ENCODE data around the gene MRPL14. TPM values are rescaled to one million over a fixed set of nuclear protein-coding genes. Genes with fewer than 3 reads are reported as not detected.
A peak's percentile ranks its signal among the peaks of the same experiment; 100 is the strongest.

MRPL14 gene
- total and polyA plus RNA-seq, 9 of the 15 experiments (the other 6 are each of a cell fraction or from before 2014, with no cell fraction given): 126 to 424 (median 165) TPM

DNA sequence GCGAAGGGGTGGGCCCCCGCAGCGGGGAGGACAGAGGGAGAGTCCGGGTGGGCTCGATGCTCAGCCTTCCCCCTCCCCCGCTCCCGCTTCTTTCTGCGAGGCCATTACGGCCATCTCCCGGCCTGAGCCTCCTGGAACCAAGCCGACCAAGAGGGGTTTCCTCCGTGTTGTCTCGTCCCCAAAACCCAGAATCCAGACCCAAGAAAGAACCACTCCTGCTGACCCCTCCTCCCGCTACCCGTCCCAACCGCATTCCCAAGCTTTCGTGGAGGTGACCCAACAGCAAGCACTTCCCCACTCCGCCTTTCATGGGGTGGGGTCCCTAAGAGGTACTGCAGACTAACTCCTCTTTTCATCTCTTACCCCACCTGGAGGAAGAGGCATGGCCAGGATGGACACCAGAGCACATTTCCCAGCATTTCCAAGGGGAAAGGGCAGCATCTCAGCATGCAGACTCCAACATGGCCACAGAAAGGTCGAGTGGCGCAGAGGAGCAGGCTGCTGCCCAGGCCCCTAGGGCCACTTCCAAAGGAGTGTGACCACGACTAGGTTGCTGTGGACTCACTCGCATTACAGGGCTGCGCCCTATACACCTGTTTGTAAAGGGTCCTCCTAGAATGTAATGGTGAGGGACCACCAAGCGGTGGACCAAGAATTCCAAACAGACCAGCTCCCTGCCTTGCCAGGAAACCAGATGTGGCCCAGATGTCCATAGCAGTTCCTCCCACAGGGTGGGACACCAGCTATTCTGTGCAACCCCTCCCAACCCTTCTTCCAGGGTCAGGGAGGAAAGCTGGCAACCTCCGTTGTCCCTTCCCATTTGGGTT, 53.4 kb downstream of the MRPL14 start (continued):
- TF ChIP-seq, protein P1, sequence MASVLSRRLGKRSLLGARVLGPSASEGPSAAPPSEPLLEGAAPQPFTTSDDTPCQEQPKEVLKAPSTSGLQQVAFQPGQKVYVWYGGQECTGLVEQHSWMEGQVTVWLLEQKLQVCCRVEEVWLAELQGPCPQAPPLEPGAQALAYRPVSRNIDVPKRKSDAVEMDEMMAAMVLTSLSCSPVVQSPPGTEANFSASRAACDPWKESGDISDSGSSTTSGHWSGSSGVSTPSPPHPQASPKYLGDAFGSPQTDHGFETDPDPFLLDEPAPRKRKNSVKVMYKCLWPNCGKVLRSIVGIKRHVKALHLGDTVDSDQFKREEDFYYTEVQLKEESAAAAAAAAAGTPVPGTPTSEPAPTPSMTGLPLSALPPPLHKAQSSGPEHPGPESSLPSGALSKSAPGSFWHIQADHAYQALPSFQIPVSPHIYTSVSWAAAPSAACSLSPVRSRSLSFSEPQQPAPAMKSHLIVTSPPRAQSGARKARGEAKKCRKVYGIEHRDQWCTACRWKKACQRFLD (CRISPR knock-in tag; IDR thresholded peaks at IDR 0.05): no peak; the same call in 1 of the 2 replicates
- TF ChIP-seq KAT7 (CRISPR knock-in tag; IDR thresholded peaks at IDR 0.05; ENCODE audit: borderline replicate concordance): no peak
- TF ChIP-seq ZSCAN32 (CRISPR knock-in tag; IDR thresholded peaks at IDR 0.05): no peak
- TF ChIP-seq CHD1 (IDR thresholded peaks at IDR 0.05; ENCODE audit: low read length): peak; percentile 84
- TF ChIP-seq, protein P2, sequence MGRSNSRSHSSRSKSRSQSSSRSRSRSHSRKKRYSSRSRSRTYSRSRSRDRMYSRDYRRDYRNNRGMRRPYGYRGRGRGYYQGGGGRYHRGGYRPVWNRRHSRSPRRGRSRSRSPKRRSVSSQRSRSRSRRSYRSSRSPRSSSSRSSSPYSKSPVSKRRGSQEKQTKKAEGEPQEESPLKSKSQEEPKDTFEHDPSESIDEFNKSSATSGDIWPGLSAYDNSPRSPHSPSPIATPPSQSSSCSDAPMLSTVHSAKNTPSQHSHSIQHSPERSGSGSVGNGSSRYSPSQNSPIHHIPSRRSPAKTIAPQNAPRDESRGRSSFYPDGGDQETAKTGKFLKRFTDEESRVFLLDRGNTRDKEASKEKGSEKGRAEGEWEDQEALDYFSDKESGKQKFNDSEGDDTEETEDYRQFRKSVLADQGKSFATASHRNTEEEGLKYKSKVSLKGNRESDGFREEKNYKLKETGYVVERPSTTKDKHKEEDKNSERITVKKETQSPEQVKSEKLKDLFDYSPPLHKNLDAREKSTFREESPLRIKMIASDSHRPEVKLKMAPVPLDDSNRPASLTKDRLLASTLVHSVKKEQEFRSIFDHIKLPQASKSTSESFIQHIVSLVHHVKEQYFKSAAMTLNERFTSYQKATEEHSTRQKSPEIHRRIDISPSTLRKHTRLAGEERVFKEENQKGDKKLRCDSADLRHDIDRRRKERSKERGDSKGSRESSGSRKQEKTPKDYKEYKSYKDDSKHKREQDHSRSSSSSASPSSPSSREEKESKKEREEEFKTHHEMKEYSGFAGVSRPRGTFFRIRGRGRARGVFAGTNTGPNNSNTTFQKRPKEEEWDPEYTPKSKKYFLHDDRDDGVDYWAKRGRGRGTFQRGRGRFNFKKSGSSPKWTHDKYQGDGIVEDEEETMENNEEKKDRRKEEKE (IDR thresholded peaks at IDR 0.05; ENCODE audit: borderline replicate concordance in 1 of 2, control insufficient read depth in 1 of 2, low read depth in 2 of 2, low read length in 1 of 2): no peak
- no peak for TF ChIP-seq AFF4 (CRISPR knock-in tag; IDR thresholded peaks at IDR 0.05)
- no peak; the same call in 1 of the 2 replicates for TF ChIP-seq EHMT2 (IDR thresholded peaks at IDR 0.05)
- no peak for TF ChIP-seq RFX5 (IDR thresholded peaks at IDR 0.05; ENCODE audit: low read depth, low read length)
- peak; percentile 10; the same call in 1 of the 2 replicates for TF ChIP-seq ARID2 (IDR thresholded peaks at IDR 0.05)
- no peak for TF ChIP-seq ZC3H8 (IDR thresholded peaks at IDR 0.05)
- TF ChIP-seq, protein P3, sequence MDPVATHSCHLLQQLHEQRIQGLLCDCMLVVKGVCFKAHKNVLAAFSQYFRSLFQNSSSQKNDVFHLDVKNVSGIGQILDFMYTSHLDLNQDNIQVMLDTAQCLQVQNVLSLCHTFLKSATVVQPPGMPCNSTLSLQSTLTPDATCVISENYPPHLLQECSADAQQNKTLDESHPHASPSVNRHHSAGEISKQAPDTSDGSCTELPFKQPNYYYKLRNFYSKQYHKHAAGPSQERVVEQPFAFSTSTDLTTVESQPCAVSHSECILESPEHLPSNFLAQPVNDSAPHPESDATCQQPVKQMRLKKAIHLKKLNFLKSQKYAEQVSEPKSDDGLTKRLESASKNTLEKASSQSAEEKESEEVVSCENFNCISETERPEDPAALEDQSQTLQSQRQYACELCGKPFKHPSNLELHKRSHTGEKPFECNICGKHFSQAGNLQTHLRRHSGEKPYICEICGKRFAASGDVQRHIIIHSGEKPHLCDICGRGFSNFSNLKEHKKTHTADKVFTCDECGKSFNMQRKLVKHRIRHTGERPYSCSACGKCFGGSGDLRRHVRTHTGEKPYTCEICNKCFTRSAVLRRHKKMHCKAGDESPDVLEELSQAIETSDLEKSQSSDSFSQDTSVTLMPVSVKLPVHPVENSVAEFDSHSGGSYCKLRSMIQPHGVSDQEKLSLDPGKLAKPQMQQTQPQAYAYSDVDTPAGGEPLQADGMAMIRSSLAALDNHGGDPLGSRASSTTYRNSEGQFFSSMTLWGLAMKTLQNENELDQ (CRISPR knock-in tag; IDR thresholded peaks at IDR 0.05; ENCODE audit: borderline replicate concordance): no peak
- TF ChIP-seq, protein P4, sequence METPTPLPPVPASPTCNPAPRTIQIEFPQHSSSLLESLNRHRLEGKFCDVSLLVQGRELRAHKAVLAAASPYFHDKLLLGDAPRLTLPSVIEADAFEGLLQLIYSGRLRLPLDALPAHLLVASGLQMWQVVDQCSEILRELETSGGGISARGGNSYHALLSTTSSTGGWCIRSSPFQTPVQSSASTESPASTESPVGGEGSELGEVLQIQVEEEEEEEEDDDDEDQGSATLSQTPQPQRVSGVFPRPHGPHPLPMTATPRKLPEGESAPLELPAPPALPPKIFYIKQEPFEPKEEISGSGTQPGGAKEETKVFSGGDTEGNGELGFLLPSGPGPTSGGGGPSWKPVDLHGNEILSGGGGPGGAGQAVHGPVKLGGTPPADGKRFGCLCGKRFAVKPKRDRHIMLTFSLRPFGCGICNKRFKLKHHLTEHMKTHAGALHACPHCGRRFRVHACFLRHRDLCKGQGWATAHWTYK (CRISPR knock-in tag; IDR thresholded peaks at IDR 0.05): peak; percentile 88
- TF ChIP-seq DMBX1 (CRISPR knock-in tag; IDR thresholded peaks at IDR 0.05; ENCODE audit: borderline replicate concordance): no peak

Measured in K562 (cell line).